LoVo (cell line): ENCODE results near the gene POLR2L.

Experiments
- DNase-seq: peaks from one replicate; pipeline ENCODE4 v3.0.0-alpha.2; 2016; ENCODE audit warnings: low spot score

POLR2L gene

DNA sequence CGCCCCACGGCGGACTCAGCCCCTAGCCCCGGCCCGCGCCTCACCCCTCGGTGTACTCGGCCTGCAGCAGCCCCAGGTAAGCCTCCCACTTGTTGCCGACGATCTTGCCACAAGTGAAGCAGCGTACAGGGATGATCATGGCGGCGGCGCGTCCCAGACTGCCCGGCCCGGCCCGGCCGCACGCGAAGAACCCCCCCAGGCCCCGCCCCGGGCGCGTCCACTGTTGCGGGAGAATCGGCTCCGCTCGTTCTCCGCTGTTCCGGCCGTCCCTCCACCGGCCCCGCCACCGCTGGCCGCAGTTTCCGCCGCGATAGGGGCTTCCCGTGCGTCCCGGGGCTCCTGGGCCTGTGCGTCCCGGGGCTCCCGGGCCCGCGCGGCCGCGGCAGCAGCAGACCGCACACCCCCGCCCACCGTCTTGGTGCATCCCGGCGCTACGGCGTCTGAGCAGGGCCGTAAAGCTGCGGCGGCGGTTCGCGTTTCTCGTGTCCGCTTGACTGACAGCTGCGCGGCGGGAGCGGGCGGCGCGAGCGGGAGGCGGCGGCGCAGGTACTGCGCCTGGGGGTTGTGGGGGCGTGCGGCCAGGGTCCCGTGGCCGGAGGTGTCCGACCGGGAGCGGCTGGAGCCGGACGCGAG, at the start of gene POLR2L, which contains the start of gene TSPAN4:
Gene POLR2L, minus strand, starts transcription at position 160 of the 633 bp plus-strand sequence. Its CDS starts 21 bp downstream, at position 139.
Gene TSPAN4, plus strand, starts transcription at position 483 of the 633 bp plus-strand sequence. CDS start 7,453 bp downstream, outside the sequence.
- DNase-seq = peak; percentile 88

DNA sequence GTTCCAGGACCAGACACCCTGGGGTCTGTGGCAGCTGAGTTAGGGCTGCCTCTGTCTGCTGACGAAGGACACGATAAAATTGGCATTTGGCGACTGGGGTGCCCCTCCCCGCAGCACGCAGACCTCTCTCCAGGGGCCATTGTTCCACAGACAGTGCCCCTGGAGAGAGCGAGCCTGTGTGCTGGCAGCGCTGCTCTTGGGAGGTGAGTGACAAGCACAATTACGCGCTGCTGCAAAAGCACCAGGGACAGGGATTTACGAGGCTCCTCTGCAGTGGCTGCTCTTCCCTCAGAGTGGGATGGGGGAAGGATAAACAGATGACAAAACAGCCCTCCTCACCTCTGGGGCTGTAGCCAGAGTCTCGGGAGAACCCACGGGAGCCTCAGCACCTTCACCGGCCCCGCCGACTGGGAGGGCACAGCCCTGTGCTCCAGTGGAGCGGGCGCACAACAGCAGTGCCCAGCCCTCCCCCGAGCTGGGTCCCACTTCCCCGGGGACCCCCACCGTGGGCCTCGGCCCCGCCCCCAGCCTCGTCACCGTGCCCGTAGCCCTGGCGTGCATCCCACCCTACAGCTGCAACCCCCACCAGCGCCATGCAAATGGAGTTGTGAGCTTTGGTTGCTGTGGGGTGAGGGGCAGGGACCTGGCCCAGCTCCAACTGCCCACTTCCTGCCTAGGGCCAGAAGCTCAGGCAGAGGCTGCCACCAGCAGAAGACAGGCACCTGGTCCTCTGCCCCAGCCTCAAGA, 48.6 kb upstream of the POLR2L start:
- DNase-seq = no peak

DNA sequence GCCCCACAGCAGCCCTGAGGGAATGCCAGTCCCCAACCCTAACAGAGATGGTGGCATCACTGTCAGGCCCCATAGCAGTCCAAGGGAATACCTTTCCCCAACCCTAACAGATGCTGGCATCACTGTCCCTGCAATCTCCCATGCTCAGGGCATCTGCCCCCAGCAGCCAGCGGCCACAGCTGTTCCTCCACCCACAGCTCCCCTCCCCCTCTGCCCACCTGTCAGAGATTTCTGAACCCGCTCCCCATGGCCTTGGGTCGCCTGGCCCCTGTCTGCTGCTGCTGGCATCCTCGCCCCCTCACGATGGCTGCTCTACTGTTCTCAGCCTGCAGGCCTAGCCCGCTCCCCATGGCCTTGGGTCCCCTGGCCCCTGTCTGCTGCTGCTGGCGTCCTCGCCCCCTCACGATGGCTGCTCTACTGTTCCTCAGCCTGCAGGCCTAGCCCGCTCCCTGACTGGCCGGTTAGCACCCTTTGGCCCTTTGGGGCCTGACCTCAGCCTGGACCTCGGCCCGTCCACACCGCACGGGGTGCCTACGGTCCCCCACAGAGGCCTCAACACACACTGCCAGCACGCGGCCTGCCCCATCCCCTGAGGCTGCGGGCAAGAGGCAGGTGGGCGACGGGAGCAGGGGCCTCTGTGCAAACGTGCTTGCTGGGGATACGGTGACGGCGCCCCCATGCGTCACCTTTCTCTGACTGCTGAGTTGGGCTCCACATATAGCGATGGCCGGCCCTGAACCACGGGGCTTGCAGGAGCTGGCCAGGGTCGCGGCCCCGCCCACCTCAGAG, 47.6 kb upstream of the POLR2L start:
- no peak for DNase-seq

DNA sequence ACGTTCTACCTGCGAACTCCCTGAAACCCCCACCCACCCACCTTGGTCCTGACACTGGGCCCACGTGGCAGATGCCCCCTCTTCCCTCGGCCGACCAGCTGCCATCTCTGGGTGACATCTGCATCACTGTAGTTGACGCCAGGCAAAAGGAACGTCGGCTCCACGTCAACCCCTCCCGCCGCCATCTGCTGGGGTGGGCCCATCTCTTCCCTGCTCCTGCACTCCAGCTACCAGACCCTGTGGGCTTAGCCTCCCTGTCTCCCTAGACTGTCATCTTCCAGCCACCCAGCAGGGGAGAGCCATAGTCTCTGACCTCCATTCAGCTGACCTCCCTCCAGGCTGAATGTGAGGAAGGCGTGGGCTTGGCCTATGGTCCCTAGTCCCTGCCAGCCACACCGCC, 46.9 kb upstream of the POLR2L start:
- DNase-seq = no peak

DNA sequence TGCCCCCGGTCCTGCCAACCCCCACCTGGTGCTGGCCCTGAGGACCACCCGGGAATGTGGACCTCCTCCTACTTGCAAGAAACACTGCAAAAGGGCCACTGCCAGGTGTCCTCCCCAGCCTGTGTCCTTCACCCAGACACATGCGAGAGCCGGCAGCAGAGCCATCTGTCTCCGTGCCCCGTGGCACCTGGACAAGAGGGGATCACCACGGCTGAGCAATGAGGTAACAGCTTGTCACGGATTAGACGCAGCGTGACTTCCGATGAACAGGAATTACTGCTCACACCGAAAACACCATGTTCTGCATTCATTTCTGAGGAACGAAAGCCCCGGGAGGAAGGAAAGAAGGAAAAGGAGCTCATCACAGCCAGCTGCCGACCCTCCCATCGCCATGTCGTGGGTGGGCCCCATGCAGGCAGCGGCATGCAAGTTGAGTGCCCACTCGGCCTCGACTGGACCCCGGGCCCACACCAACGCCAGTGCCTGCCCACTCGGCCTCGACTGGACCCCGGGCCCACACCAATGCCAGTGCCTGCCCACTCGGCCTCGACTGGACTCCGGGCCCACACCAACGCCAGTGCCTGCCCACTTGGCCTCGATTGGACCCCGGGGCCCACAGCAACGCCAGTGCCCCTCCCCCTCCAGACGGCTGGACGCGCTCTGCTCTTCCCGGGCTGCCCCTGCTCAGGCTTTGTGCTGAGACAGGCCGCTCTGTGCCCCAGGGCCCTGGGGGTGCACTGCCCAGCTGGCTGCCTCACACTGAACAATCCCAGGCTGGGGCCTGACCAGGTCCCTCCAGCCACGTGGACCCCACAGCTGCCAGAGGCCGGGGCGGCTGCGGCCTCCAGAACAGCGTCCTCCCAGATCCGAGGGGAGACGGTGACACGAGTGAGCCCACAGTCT, 46.2 kb upstream of the POLR2L start:
- DNase-seq = no peak

DNA sequence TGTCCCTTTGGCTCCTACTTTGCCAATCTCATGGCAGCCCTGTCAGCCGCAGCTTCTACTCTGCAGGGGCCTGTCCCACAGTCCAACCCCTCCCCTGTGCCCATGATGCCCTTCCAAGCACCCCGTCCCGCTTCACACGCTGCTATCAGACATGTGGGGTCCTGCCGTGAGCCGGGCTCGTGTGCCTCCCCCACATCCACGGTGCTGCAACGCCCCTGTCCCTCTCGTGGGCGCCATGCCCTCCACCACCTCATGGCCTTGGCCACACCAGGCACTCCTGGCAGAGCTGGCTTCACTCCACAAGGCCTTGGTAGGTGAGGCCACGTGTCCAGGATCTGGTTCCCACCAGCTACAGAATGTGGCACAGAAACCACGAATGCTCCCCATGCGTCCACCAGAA, 45.3 kb upstream of the POLR2L start:
- no peak for DNase-seq

DNA sequence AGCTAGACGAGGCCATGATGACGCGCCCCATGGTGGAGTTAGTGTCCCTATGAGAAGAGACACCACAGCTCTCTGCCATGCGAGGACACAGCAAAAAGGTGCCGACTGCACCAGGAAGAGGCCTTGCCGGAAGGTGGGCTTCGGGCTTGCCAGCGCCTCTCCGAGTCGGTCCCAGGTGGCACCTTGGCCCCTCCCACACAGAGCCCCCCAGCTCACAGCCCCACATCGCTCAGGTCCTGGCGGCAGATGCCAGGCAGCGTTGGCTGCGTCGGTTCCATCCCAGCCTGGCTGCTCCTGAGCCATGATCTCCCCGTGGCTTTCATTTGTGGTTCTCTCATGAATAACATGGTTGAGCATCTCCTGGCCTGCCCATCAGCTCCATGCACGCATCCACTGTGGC, 44.2 kb upstream of the POLR2L start:
- no peak for DNase-seq

DNA sequence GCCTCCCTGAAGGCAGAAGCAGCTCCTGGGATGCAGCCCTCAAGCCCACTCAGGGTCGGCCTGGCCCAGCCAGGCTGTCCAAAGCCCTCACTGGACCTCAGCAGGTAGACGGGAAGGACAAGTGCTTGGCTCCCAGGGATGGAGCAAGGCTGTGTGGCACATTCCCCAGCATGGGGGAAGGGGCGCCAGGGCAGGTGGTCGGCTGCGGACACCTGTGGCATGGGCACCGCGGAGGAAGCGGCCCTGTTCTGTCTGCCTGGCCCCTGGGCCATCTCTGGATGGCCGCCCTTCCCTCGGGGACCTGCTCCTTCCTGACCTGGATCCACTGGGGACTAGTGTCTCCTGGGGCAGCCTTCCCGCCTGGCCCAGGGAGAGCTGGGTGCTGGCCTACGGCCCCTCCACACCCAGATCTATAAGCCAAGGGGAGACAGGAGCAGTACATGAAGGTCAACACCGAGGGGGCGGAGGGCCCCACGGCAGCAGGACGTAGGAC, 42.3 kb upstream of the POLR2L start:
- DNase-seq = no peak

DNA sequence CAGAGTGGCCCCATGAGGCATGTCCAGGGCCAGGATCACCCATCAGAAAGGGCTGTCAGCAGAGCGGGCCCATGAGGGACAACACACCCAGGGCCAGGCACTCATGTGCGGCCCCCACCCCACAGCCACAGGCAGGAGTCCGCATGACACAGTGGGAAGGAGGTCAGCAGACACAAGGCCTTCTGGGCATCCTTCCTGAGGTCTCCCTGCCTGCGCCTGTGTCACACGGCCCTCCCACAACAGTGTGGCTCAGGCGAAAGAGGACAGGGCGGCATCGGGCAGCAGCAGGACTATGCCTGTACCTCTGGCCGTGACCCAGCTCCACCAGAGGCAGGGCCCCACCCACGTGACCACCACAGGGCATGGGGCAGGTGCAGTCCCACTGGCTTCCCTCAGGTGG, 41.2 kb upstream of the POLR2L start:
- no peak for DNase-seq

DNA sequence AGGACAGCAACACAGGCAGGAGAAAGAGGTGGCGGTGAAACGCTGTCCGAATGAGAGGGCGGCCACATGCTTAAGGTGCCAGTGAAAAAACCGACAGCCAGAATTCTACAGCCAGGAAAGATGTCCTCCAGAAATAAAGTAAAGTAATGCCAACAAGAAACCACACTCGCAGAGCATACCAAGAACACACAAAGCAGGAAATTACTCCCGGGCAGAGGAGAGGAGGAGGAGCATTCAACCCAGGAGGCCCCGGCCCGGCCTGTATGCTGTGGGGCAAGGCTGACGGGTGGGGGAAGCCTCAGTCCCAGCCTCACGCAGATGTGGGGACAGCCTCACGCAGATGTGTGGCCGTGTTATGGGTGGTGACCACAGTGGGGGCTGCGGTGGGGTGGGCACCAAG, 40.3 kb upstream of the POLR2L start:
- no peak for DNase-seq

DNA sequence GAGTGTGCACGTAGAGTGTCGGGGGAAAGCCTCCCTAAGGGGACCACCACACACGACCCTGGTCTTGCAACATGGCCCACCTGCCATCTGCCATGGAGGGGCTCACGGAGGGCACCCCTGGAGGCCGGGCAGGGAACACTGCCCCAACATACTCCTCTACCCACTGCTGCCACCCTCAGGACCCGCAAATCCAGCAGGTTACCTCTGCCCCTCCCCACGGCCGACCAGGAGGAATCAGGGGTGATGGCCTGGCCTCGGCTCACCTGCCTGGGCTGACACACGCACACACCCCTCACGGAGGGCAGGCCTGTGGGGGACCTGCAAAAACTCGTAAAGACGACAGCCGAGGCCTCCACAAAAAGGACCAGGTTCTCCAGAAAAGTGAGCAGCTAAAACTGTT, 38.1 kb upstream of the POLR2L start:
- DNase-seq = no peak

DNA sequence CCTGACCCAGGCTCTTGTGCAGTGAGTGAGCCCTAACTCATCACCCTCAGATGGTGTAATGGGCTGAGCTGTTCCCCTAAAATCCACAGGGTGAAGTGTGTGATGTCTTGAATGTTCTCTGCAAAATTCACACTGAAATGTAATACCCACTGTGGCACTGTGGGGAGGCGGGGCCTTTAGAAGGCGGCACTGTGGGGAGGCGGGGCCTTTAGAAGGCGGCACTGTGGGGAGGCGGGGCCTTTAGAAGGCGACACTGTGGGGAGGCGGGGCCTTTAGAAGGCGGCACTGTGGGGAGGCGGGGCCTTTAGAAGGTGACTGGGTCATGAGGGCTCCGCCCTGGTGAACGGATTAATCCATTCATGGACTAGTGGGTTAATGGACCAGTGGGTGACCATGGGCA, 35.2 kb upstream of the POLR2L start:
- no peak for DNase-seq

DNA sequence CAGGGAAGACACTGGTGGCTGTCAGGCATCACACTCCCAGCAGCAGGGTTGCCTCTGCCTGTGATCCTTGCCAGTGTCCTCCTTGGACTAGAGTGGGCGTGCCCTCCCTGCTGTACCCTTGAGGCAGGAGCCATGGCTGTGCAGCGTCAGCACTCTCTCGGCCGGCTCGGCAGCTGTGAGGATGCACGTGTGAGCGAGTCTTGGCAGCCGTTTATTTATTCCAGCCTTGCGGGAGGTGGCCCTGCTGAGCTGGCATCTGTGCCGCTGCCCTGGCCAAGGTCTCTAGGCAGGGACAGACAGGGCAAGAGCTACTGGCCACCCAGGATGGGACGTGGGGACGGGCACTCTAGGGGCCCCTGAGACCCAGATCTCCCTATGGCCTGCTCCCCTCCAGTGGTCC, 34.2 kb upstream of the POLR2L start:
- no peak for DNase-seq

DNA sequence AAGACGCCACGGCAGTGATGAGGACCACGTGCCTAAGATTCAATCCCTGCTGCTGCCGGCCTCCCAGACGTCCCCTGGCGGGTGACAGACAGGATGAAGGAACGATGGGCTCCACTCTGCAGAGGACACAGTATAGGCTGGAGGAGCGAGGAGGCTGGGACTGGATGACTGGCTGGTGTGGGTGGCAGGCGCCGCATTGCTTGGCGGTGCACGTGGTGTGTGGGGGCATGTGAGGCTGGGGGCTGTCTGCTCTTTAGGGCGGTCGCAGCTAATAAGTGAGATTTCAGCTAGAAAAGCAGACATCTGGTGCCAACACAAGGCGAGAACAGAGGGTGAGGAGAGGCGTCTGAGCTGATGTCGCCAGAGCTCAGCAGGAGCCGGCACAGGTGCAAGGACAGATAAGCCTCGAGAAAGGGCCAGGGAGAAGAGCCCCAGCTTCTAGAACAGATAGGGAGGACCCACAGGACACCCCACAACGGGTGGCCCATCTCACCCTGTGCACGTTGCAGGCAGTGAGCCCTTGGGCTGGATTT, 33.5 kb upstream of the POLR2L start:
- no peak for DNase-seq

DNA sequence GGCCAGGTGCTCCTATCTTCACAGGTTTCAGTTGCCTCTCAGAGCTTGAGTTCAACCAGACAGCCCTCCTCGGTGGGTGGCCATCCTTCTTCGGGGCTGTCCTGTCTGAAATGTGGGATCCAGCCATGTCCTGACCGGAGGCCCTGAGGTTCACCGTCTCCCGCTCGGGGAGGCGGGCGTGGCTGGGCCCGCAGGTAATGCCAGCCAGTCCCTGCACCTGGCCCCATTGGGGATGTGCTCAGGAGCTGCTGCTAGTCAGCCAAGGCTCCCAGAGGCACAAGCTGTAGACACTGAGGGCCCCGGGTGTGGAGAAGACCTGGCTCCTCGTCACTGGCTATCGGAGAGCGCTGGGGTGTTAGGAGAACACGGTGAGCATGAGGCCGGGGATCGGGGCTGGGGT, 32.9 kb upstream of the POLR2L start:
- no peak for DNase-seq

DNA sequence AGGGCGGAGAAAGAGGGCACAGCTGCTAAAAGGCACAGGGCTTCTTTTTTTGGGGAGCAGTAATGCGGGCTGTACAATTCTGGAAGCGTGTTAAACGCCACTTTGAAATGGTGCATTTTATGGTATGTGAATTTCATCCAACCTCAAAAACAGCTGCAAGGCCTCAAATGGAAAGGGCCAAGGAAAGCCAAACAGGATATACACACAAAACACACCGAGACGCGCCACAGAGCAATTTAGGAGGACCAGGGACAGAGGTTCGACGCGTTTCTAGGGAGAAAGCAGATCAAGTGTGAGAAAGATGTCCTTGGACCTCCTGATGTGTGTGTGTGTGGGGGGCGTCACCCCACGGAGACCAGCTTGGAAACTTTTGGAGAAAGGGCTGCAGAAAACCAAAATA, 31.4 kb upstream of the POLR2L start:
- no peak for DNase-seq

DNA sequence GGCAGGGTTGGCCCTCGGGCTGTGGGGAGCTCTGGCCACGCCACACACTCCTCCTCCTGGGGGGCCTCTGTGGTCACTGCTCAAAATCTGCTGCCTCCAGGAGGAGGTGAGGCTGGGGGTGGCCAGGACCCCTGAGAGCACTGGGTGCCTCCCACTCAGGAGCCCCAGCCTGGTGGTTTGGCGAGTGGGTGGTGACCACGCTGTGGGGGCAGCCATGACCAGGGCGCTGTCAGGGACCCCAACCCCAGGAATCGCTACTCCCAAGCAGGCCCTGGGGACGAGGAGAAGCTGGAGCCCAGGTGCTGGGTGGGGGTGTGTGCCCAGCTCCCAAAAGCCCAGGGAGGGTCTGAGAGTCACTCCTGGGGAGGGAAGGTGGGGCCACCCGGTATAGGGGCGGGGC, 30.5 kb upstream of the POLR2L start:
- DNase-seq = no peak

DNA sequence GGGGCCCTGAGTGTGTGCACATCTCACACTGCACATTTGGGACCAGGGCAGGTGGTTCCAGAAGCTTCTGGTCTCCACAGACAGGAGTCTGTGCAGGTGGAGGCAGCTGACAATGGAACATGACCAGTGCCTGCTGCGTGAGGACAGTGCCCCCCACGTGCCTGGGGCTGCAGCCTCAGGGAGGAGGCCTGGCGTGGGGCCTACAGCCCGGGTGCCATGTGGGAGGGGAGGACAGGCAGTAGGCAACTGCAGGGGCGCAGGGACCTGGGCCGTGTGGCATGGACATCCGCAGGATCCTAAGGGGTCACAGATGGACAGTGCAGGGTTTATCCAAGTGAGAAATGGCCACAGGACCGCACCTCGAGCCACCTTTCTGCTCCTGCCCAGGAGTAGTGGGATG, 29.1 kb upstream of the POLR2L start:
- DNase-seq = no peak

DNA sequence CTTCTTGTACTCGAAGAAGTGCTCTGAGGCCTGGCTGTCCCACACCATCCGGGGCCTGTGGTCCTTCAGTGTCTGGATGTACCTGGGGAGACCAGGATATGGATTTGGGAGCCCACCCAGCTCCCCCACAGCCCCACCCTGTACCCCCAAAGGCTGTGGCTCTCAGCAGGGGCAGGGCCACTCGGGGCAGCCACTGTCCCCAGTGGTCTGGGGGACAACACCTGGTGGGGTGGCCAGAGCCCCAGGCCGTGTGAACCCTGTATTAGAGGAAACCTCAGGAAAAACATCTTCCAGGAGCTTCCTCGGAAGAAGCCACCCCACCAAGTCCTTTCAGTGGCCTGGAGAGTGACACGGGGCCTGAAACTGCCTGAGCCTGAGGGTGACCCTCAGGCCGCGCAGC, 28.1 kb upstream of the POLR2L start:
- no peak for DNase-seq

DNA sequence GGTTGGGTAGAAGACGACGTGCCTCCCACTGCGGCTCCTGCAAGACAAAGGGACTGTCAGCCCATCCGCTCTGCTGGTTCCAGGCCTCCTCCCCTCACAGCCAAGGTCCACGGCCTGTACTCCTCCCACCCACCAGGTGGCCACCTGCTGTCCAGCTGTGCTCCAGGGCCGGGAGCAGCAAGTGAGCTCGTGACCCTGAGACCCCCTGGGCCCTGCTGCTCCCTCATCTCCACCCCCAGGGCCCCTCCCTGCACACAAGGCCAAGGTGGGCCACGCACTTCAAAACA, 27.7 kb upstream of the POLR2L start:
- no peak for DNase-seq

DNA sequence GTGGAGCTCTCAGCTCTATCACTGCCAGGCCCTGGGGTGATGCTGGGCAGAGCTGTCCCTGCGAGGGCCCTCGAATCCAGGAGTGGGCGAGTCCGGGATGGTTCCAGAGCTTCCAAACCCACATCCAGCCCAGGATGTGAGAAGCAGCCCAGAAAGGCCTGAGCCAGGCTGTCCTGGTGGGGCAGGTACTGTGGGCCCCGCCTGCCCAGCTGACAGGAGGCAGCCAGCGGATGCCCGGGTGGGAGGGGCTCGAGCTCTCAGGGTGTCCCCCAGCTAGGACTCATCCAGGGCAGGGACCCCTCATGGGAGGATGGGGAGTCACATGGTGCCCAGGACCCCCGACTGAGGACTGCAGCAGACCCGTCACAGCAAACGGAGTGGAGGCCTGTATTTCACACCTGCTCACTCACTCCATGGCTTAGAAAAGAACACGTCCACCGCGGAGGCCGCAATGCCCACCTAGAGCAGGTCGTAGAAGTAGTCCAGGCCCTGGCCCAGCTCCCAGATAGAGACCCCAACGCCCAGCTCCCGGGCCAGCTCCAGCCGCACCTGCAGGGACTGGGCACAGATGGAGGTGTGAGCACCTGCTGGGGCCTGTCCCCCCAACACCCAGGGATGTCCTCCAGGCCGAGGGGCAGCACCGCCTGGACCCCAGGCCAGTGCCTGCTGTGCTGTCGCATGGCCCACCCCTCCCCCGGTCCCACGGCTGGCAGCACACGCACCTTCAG, 27.2 kb upstream of the POLR2L start:
- DNase-seq = no peak
